ENCODE results near the gene CD48.

Gene CD48

GRCh38 chr1:160674415-160674814, 37.2 kb downstream of the CD48 start:
- no peak overlapping the region for H3K4me3 ChIP-seq (ENCODE audit: low read depth in 1 of 2, low read length in 1 of 2)
- no peaks in the 10 kb centered on the region for H3K9me3 ChIP-seq
- TF ChIP-seq CTCF (IDR thresholded peaks at IDR 0.05), result no peak
- H3K27ac ChIP-seq, result no peak overlapping the region
- peaks cover 26% of the 10 kb centered on the region for H3K36me3 ChIP-seq
- H3K4me1 ChIP-seq (ENCODE audit: control insufficient read depth in 1 of 2, insufficient read depth in 1 of 2, low read depth in 1 of 2, low read length in 1 of 2), result peaks cover 27 to 32% of the 10 kb centered on the region in 2 experiments
- H3K27me3 ChIP-seq, result no peaks in the 10 kb centered on the region

GRCh38 chr1:160672789-160673695, 38.6 kb downstream of the CD48 start:
- no peak for TF ChIP-seq CTCF (IDR thresholded peaks at IDR 0.05)
- Histone ChIP-seq H3K27me3 (no peaks in the 10 kb centered on the region), H3K27ac (no peak overlapping the region), H3K4me3 (ENCODE audit: low read depth in 1 of 2, low read length in 1 of 2) (no peak overlapping the region), H3K9me3 (no peaks in the 10 kb centered on the region), H3K36me3 (peaks cover 12% of the 10 kb centered on the region), H3K4me1 (ENCODE audit: control insufficient read depth in 1 of 2, insufficient read depth in 1 of 2, low read depth in 1 of 2, low read length in 1 of 2) (peaks cover 27 to 32% of the 10 kb centered on the region in 2 experiments)

DNA sequence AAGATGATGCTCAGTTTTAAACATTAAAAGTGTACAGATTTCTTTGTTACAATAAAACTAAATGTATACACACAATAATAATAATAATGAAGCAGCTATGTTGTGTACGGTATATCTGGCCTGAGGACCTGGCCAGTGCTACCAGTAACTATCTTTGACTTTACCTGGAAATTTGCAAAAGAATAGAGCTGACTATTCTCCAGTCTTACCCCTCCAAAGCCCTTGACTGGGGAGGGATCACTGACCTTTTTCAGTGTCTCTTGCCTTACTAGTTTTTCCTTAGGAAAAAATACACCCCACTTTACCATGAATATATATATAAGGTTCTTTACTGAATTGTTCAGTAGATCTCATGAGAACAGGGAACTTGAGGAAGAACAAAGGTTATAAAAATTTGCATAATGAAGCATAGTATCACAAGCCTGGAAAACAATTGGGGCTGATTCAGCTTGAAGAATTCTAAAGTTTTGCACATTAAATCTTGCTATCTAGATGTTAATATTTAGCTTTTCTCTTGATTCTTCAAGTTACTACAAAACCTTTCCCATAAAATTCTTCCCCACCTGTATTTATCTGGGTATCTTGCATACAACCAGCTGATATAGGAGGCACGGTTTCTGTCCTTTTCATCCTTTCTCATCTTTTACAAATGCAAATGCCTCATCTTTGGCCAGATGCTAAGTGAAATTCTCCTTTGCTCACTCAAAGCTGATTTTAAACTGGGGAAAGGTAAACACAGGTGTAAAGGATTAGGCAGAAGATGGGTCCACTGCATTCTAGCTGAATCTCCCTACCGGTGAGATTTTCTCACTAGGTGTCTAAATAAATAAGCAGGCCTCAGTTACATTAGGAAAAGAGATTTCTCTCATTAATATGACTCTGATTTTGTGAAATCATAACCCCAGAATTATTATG, 39.8 kb downstream of the CD48 start:
- Histone ChIP-seq H3K27ac (no peak overlapping the region), H3K4me1 (ENCODE audit: control insufficient read depth in 1 of 2, insufficient read depth in 1 of 2, low read depth in 1 of 2, low read length in 1 of 2) (peaks cover 36 to 43% of the 10 kb centered on the region in 2 experiments), H3K27me3 (no peaks in the 10 kb centered on the region), H3K4me3 (ENCODE audit: low read depth in 1 of 2, low read length in 1 of 2) (no peak overlapping the region), H3K9me3 (no peaks in the 10 kb centered on the region), H3K36me3 (peaks cover under 1% of the 10 kb centered on the region)
- no peak for TF ChIP-seq CTCF (IDR thresholded peaks at IDR 0.05)

GRCh38 chr1:160670701-160671100, 40.9 kb downstream of the CD48 start:
- Histone ChIP-seq H3K36me3 (no peaks in the 10 kb centered on the region), H3K4me3 (ENCODE audit: low read depth in 1 of 2, low read length in 1 of 2) (no peak overlapping the region), H3K4me1 (ENCODE audit: control insufficient read depth in 1 of 2, insufficient read depth in 1 of 2, low read depth in 1 of 2, low read length in 1 of 2) (peaks cover 43 to 50% of the 10 kb centered on the region in 2 experiments), H3K27me3 (no peaks in the 10 kb centered on the region), H3K9me3 (no peaks in the 10 kb centered on the region), H3K27ac (no peak overlapping the region)
- no peak for TF ChIP-seq CTCF (IDR thresholded peaks at IDR 0.05)

GRCh38 chr1:160669802-160670201, 41.8 kb downstream of the CD48 start:
- Histone ChIP-seq H3K4me1 (ENCODE audit: control insufficient read depth in 1 of 2, insufficient read depth in 1 of 2, low read depth in 1 of 2, low read length in 1 of 2) (peaks cover 43 to 53% of the 10 kb centered on the region in 2 experiments), H3K36me3 (no peaks in the 10 kb centered on the region), H3K9me3 (no peaks in the 10 kb centered on the region)

More at GRCh38 chr1:160669802-160670201, 41.8 kb downstream of the CD48 start:
- H3K27me3 ChIP-seq, result no peaks in the 10 kb centered on the region
- H3K27ac ChIP-seq, result no peak overlapping the region
- TF ChIP-seq CTCF (IDR thresholded peaks at IDR 0.05), result no peak
- H3K4me3 ChIP-seq (ENCODE audit: low read depth in 1 of 2, low read length in 1 of 2), result no peak overlapping the region
